ENCODE results near the gene LIPC.

DNA sequence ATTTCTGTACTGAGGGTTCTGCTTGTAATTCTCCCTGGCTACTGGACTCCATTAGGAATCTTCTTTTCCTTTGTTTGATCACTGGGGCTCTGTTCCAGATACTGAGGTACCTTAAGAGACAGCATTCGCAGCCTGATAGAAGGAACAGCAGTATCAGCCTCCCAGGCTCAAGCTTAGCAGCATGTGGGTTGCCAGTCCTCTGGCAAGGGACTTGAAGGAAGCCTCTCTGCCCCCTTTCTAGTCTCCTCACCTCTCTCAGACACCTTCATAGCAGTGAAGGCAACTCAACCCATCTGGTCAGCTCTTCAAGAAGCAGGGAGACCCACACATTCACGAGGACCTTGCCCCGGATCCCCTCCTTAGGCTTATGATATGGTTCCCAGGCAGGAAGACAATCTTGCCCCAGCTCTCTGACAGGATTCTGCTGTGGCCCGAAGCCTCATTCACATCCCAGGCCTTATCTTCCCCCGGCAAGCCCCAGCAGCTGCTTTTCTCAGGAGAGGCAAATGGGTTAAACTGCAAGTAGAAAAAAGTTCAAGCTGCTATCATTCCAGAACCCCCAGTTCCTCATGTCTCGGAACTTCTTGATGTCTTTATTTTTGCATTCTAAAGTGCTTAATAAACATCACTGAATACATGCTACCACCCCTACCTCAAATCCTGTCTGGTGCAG lies 153.1 kb downstream of the LIPC start:
- no peak for TF ChIP-seq FOXM1 (IDR thresholded peaks at IDR 0.05; ENCODE audit: borderline replicate concordance, low read depth)
- no peak for TF ChIP-seq EP300 (IDR thresholded peaks at IDR 0.05; ENCODE audit: borderline replicate concordance)
- TF ChIP-seq, protein P1, sequence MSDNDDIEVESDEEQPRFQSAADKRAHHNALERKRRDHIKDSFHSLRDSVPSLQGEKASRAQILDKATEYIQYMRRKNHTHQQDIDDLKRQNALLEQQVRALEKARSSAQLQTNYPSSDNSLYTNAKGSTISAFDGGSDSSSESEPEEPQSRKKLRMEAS (IDR thresholded peaks at IDR 0.05): no peak
- TF ChIP-seq, protein P2, sequence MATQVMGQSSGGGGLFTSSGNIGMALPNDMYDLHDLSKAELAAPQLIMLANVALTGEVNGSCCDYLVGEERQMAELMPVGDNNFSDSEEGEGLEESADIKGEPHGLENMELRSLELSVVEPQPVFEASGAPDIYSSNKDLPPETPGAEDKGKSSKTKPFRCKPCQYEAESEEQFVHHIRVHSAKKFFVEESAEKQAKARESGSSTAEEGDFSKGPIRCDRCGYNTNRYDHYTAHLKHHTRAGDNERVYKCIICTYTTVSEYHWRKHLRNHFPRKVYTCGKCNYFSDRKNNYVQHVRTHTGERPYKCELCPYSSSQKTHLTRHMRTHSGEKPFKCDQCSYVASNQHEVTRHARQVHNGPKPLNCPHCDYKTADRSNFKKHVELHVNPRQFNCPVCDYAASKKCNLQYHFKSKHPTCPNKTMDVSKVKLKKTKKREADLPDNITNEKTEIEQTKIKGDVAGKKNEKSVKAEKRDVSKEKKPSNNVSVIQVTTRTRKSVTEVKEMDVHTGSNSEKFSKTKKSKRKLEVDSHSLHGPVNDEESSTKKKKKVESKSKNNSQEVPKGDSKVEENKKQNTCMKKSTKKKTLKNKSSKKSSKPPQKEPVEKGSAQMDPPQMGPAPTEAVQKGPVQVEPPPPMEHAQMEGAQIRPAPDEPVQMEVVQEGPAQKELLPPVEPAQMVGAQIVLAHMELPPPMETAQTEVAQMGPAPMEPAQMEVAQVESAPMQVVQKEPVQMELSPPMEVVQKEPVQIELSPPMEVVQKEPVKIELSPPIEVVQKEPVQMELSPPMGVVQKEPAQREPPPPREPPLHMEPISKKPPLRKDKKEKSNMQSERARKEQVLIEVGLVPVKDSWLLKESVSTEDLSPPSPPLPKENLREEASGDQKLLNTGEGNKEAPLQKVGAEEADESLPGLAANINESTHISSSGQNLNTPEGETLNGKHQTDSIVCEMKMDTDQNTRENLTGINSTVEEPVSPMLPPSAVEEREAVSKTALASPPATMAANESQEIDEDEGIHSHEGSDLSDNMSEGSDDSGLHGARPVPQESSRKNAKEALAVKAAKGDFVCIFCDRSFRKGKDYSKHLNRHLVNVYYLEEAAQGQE (IDR thresholded peaks at IDR 0.05; ENCODE audit: low read depth): no peak
- no peak for TF ChIP-seq RAD21 (IDR thresholded peaks at IDR 0.05; ENCODE audit: low read depth)
- no peak for TF ChIP-seq TAF1 (IDR thresholded peaks at IDR 0.05; ENCODE audit: low read depth)
- no peak for TF ChIP-seq YY1 (IDR thresholded peaks at IDR 0.05; ENCODE audit: low read depth)
- TF ChIP-seq, protein P3, sequence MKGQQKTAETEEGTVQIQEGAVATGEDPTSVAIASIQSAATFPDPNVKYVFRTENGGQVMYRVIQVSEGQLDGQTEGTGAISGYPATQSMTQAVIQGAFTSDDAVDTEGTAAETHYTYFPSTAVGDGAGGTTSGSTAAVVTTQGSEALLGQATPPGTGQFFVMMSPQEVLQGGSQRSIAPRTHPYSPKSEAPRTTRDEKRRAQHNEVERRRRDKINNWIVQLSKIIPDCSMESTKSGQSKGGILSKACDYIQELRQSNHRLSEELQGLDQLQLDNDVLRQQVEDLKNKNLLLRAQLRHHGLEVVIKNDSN (IDR thresholded peaks at IDR 0.05): no peak
- no peak for TF ChIP-seq CREB1 (IDR thresholded peaks at IDR 0.05; ENCODE audit: low read depth)
- no peak for TF ChIP-seq TCF12 (IDR thresholded peaks at IDR 0.05; ENCODE audit: low read depth)
- TF ChIP-seq TEAD4 (IDR thresholded peaks at IDR 0.05): no peak
- no peak for TF ChIP-seq NFIC (IDR thresholded peaks at IDR 0.05)
